Thyroid gland (tissue), 4 donors: ENCODE measurements around the gene RBP3.

Experiments used
- CTCF ChIP-seq, 6 experiments: fragments of 200-600 bp in 3 of 6; fragments of 450-650 bp in 3 of 6; sonication (generic) in 3 of 6; IDR thresholded peaks; one replicate each; pipeline ENCODE4 v1.5.1; 2016 to 2019; ENCODE audit warnings: antibody characterized with exemption in 6 of 6, mild to moderate bottlenecking in 2 of 6, inconsistent platforms in 1 of 6, moderate library complexity in 1 of 6
- POLR2A ChIP-seq, 2 donors: fragments of 450-650 bp; IDR thresholded peaks; one replicate each; pipeline ENCODE4 v1.6.1; 2017; ENCODE audit warnings: antibody characterized with exemption in 2 of 2, mild to moderate bottlenecking in 2 of 2, moderate library complexity in 1 of 2

GRCh38 chr10:47303105-47303504 lies 45.1 kb upstream of the RBP3 start:
- TF ChIP-seq CTCF (IDR thresholded peaks at IDR 0.05), result no peak
- TF ChIP-seq POLR2A (IDR thresholded peaks at IDR 0.05), result no peak
